Mucosa of descending colon (tissue), 3 donors: ENCODE data around the gene TSHZ2. TPM values are rescaled to one million over a fixed set of nuclear protein-coding genes. Genes with fewer than 3 reads are reported as not detected.

ENCODE experiments used
- ATAC-seq: fragments of 200-7000 bp; cut with Tn5 transposase; one replicate; pipeline ENCODE4 v1.9.1; 2020; ENCODE audit warnings: mild to moderate bottlenecking, moderate library complexity
- DNase-seq, 3 donors: peaks; one replicate each; pipeline ENCODE4 v3.0.0-alpha.2; 2020
- H3K36me3 ChIP-seq: fragments of 200-600 bp; one replicate; pipeline ENCODE4 v1.8.0; 2021; ENCODE audit warnings: low read depth, mild to moderate bottlenecking
- H3K4me1 ChIP-seq: fragments of 200-600 bp; one replicate; pipeline ENCODE4 v1.8.0; 2021; ENCODE audit warnings: low read depth, mild to moderate bottlenecking
- H3K4me3 ChIP-seq: fragments of 200-600 bp; one replicate; pipeline ENCODE4 v1.8.0; 2021; ENCODE audit warnings: mild to moderate bottlenecking
- H3K9me3 ChIP-seq: fragments of 200-600 bp; one replicate; pipeline ENCODE4 v1.8.0; 2021; ENCODE audit warnings: mild to moderate bottlenecking
- intact Hi-C, 2 donors: fragments of 100-400 bp; cut with DNase I in 1 of 2; cut with micrococcal nuclease in 1 of 2; formaldehyde crosslinking; loops; one replicate each; pipeline versions ENCODE4 v1.11.0 to v1.11.1; 2022; cut with DNase I, micrococcal nuclease
- total RNA-seq, 3 donors: library from RNA; stranded (reverse); fragmentation: NEBNext Ultra II Directional in 2 of 3; extraction: Animal tissue kit (Norgen Biotek cat#: 25700) in 2 of 3; gene quantifications; one replicate each; pipeline versions ENCODE4 v1.2.1 to v1.2.4, GENCODE V29; 2021 to 2023
- TF ChIP-seq, protein P1 (sequence below): fragments of 200-600 bp; IDR thresholded peaks from one replicate; pipeline ENCODE4 v1.8.0; 2022; ENCODE audit warnings: antibody characterized with exemption, mild to moderate bottlenecking
- donor health status: DM: no; HTN: no; CAD: no; lungs with moderate emphysema.
- donor health status: DM: no; HTN: no; CAD: no.
- donor health status: DM: no; HTN: yes; CAD: no.

TSHZ2 gene
- total RNA-seq, 3 donors from 2014 or later = 1.9 to 17.8 (median 3.6) TPM

- intact Hi-C loops = no loop called here
- no peak overlapping the region for H3K4me3 ChIP-seq
- no peak for ATAC-seq
- H3K9me3 ChIP-seq = no peaks in the 10 kb centered on the region
- H3K36me3 ChIP-seq = no peaks in the 10 kb centered on the region
- TF ChIP-seq, protein P1, sequence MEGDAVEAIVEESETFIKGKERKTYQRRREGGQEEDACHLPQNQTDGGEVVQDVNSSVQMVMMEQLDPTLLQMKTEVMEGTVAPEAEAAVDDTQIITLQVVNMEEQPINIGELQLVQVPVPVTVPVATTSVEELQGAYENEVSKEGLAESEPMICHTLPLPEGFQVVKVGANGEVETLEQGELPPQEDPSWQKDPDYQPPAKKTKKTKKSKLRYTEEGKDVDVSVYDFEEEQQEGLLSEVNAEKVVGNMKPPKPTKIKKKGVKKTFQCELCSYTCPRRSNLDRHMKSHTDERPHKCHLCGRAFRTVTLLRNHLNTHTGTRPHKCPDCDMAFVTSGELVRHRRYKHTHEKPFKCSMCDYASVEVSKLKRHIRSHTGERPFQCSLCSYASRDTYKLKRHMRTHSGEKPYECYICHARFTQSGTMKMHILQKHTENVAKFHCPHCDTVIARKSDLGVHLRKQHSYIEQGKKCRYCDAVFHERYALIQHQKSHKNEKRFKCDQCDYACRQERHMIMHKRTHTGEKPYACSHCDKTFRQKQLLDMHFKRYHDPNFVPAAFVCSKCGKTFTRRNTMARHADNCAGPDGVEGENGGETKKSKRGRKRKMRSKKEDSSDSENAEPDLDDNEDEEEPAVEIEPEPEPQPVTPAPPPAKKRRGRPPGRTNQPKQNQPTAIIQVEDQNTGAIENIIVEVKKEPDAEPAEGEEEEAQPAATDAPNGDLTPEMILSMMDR = no peak
- no peaks in the 10 kb centered on the region for H3K4me1 ChIP-seq
- no peak for DNase-seq
These were observed 19.1 kb upstream of the TSHZ2 start for GRCh38 chr20:52953020-52953419.

- Histone ChIP-seq H3K9me3 (no peaks in the 10 kb centered on the region), H3K4me1 (no peaks in the 10 kb centered on the region), H3K4me3 (no peak overlapping the region), H3K36me3 (no peaks in the 10 kb centered on the region)
- DNase-seq = no peak
- intact Hi-C loops = no loop called here
- ATAC-seq = no peak
- TF ChIP-seq, protein P1 = no peak
These were observed 17.3 kb upstream of the TSHZ2 start for GRCh38 chr20:52954849-52955248.

GRCh38 chr20:52958211-52958610 is 13.9 kb upstream of the TSHZ2 start:
- TF ChIP-seq, protein P1 = no peak
- Histone ChIP-seq H3K9me3 (no peaks in the 10 kb centered on the region), H3K4me3 (no peak overlapping the region), H3K36me3 (no peaks in the 10 kb centered on the region), H3K4me1 (no peaks in the 10 kb centered on the region)
- no peak for ATAC-seq
- intact Hi-C loops = no loop called here
- DNase-seq = no peak

DNA sequence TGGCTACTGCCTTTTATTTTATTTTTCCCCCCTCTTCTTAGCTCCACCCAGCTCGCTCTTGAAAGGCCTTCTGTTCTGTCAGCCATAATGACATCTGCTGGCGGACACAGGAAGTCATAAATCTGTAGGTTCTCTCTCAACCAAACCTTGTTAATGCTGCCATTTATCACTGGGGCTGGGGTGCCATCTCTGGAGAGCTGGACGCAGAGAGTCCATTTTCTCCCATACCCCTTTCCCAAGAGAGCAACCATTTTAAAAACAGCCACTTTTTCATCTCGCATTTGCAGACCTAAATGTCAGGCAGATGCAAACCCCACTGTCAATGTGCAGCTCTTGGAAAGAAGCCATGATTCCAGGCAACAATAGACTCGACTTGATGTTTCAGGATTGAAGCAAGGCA is 13.0 kb upstream of the TSHZ2 start:
- Histone ChIP-seq H3K4me3 (no peak overlapping the region), H3K9me3 (no peaks in the 10 kb centered on the region), H3K4me1 (no peaks in the 10 kb centered on the region), H3K36me3 (no peaks in the 10 kb centered on the region)
- ATAC-seq = no peak
- TF ChIP-seq, protein P1 = no peak
- intact Hi-C loops = no loop called here
- DNase-seq = no peak

DNA sequence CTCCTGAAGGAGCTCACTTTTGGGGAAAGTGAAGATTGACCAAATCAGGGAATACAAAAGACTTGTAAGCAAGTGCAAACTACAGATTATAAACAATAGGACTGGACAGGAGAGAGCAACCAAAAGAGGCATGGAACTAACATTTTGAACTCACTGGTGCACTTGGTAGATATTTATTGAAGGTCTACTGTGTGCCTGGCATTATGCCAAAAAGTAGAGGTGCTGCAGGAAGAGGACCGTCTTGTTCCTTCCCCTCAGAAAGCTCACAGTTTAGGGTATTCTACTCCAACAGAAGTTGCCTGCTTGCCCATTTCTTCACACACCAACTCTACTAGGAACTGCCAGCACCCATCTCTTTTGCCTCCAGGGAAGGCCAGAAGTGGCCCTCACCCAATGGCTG is 10.0 kb upstream of the TSHZ2 start:
- Histone ChIP-seq H3K4me1 (no peaks in the 10 kb centered on the region), H3K9me3 (no peaks in the 10 kb centered on the region), H3K4me3 (no peak overlapping the region), H3K36me3 (no peaks in the 10 kb centered on the region)
- no peak for ATAC-seq
- intact Hi-C loops = no loop called here
- no peak for DNase-seq
- TF ChIP-seq, protein P1 = no peak

DNA sequence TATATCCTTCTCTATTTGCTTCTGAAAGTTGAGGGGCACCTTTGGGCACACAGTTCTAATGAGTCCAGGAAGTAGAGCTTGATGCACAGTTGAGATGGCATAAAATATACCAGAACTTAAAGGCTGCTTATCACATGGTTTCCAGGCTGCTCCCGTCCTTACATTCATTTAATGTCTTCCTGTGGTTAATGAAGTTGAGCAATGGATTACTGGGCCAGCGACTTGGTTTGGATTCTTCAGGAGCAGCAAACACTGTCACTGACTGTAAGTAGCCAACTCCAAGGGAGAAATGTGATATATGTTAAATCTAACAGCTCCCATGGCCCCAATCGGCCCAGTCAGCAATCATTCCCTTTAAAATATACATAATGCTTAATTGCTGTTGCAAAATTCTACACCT is 9.0 kb upstream of the TSHZ2 start:
- H3K4me1 ChIP-seq = no peaks in the 10 kb centered on the region
- H3K4me3 ChIP-seq = no peak overlapping the region
- TF ChIP-seq, protein P1 = no peak
- intact Hi-C loops = no loop called here
- DNase-seq = no peak
- ATAC-seq = no peak
- H3K9me3 ChIP-seq = no peaks in the 10 kb centered on the region
- no peaks in the 10 kb centered on the region for H3K36me3 ChIP-seq
